SK-N-SH (cell line): ENCODE data around the gene TBL3. TPM values are rescaled to one million over a fixed set of nuclear protein-coding genes. Genes with fewer than 3 reads are reported as not detected.

Experiments used
- CTCF ChIA-PET: fragments of 300-600, 350-600 bp; formaldehyde crosslinking; extraction: SDS; loops from one replicate; lab custom pipeline; 2021; lab: Yijun Ruan, JAX
- POLR2A ChIA-PET: fragments of 350-600 bp; sonication (Branson Sonifier 250); formaldehyde crosslinking; extraction: SDS; loops from one replicate; lab custom pipeline; 2020; ENCODE audit warnings: antibody characterized with exemption, inconsistent platforms; lab: Yijun Ruan, JAX
- DNase-seq: peaks from one replicate; pipeline ENCODE4 v3.0.0; 2012
- H2AFZ ChIP-seq: fragments of 200-600 bp; sonication (generic); 2 replicates; pipeline ENCODE4 v1.8.1; 2016; ENCODE audit warnings: antibody characterized with exemption, mild to moderate bottlenecking, low read depth
- H3F3A ChIP-seq: fragments of 200-600 bp; sonication (generic); replicated peaks from 2 replicates; pipeline ENCODE3; 2016; ENCODE audit warnings: antibody characterized with exemption, mild to moderate bottlenecking; ENCODE audit not compliant: insufficient read depth
- H3K27ac ChIP-seq, 2 experiments: fragments of 200-500 bp in 1 of 2; fragments of 200-600 bp in 1 of 2; sonication (Bioruptor generic) in 1 of 2; sonication (generic), shearing (Covaris generic) in 1 of 2; 2 replicates each; pipeline versions ENCODE4 v1.5.1 to v1.6.1; 2014 to 2016; ENCODE audit warnings: low read depth in 2 of 2, inconsistent platforms in 1 of 2, low read length in 1 of 2, mild to moderate bottlenecking in 1 of 2, mixed read lengths in 1 of 2
- H3K27me3 ChIP-seq: fragments of 200-600 bp; sonication (generic), shearing (Covaris generic); 2 replicates; pipeline ENCODE4 v1.6.1; 2016; ENCODE audit warnings: mixed run types; ENCODE audit not compliant: insufficient read depth
- H3K36me3 ChIP-seq, 2 experiments: fragments of 200-500 bp in 1 of 2; fragments of 200-600 bp in 1 of 2; sonication (Bioruptor generic) in 1 of 2; sonication (generic) in 1 of 2; replicated peaks in 1 of 2; 2 replicates each; pipeline versions ENCODE3 to v1.5.1; 2014 to 2016; ENCODE audit warnings: low read length in 1 of 2, mild to moderate bottlenecking in 1 of 2; ENCODE audit not compliant: insufficient read depth in 2 of 2, control insufficient read depth in 1 of 2
- H3K4me1 ChIP-seq, 2 experiments: fragments of 200-500 bp in 1 of 2; fragments of 200-600 bp in 1 of 2; sonication (Bioruptor generic) in 1 of 2; sonication (generic), shearing (Covaris generic) in 1 of 2; 2 replicates each; pipeline versions ENCODE4 v1.5.1 to v1.6.1; 2014 to 2016; ENCODE audit warnings: low read depth in 1 of 2, low read length in 1 of 2, mixed run types in 1 of 2; ENCODE audit not compliant: insufficient read depth in 2 of 2, control insufficient read depth in 1 of 2
- H3K4me2 ChIP-seq: fragments of 200-600 bp; sonication (generic), shearing (Covaris generic); 2 replicates; pipeline ENCODE4 v1.6.1; 2017; ENCODE audit warnings: mixed run types
- H3K4me3 ChIP-seq, 2 experiments: fragments of 200-500 bp in 1 of 2; fragments of 200-600 bp in 1 of 2; sonication (Bioruptor generic) in 1 of 2; sonication (generic), shearing (Covaris generic) in 1 of 2; 2 replicates each; pipeline versions ENCODE4 v1.5.1 to v1.8.1; 2014 to 2016; ENCODE audit warnings: low read depth in 2 of 2, inconsistent platforms in 1 of 2, low read length in 1 of 2, mild to moderate bottlenecking in 1 of 2, mixed read lengths in 1 of 2, moderate library complexity in 1 of 2
- H3K79me2 ChIP-seq: fragments of 200-600 bp; sonication (generic); 2 replicates; pipeline ENCODE4 v1.8.1; 2017; ENCODE audit warnings: mild to moderate bottlenecking; ENCODE audit not compliant: insufficient read depth
- H3K9ac ChIP-seq: fragments of 200-600 bp; sonication (generic); 2 replicates; pipeline ENCODE4 v1.6.1; 2017; ENCODE audit warnings: mixed run types
- H3K9me2 ChIP-seq: fragments of 200-600 bp; sonication (generic); 2 replicates; pipeline ENCODE4 v1.6.1; 2017; ENCODE audit warnings: mixed run types
- H3K9me3 ChIP-seq: fragments of 200-600 bp; sonication (generic); 2 replicates; pipeline ENCODE4 v1.6.1; 2017; ENCODE audit warnings: mixed run types, mild to moderate bottlenecking, moderate library complexity
- H4K20me1 ChIP-seq: fragments of 200-600 bp; sonication (generic); 2 replicates; pipeline ENCODE4 v1.6.1; 2017; ENCODE audit warnings: mild to moderate bottlenecking, mixed run types; ENCODE audit not compliant: insufficient read depth
- ELF1 ChIP-seq: IDR thresholded peaks from 2 replicates; pipeline ENCODE4 v1.4.0; 2012
- EP300 ChIP-seq, 2 experiments: IDR thresholded peaks; 2 replicates each; pipeline versions ENCODE4 v1.4.0 to v1.6.1; 2012; ENCODE audit warnings: borderline replicate concordance in 1 of 2, low read depth in 1 of 2, low read length in 1 of 2
- EZH2phosphoT487 ChIP-seq: fragments of 200-600 bp; sonication (generic); IDR thresholded peaks from 2 replicates; pipeline ENCODE4 v1.6.1; 2017; ENCODE audit warnings: low read depth, mixed run types, mild to moderate bottlenecking, antibody characterized with exemption, moderate library complexity, borderline replicate concordance
- FOSL2 ChIP-seq: IDR thresholded peaks from 2 replicates; pipeline ENCODE4 v1.4.0; 2012; ENCODE audit warnings: low read depth, mild to moderate bottlenecking, moderate library complexity, borderline replicate concordance
- FOXM1 ChIP-seq: IDR thresholded peaks from 2 replicates; pipeline ENCODE4 v1.4.0; 2012; ENCODE audit warnings: low read depth, mild to moderate bottlenecking
- GABPA ChIP-seq: IDR thresholded peaks from 2 replicates; pipeline ENCODE4 v1.4.0; 2012; ENCODE audit warnings: low read depth, mild to moderate bottlenecking
- IRF3 ChIP-seq: fragments of 150-350 bp; IDR thresholded peaks from 2 replicates; pipeline ENCODE4 v1.6.1; 2016; ENCODE audit warnings: mild to moderate bottlenecking, low read depth, low read length
- JUND ChIP-seq: IDR thresholded peaks from 2 replicates; pipeline ENCODE4 v1.4.0; 2012
- NFIC ChIP-seq: IDR thresholded peaks from 2 replicates; pipeline ENCODE4 v1.4.0; 2012; ENCODE audit warnings: borderline replicate concordance
- REST ChIP-seq: IDR thresholded peaks from 2 replicates; pipeline ENCODE4 v1.6.1; 2012; ENCODE audit warnings: mild to moderate bottlenecking, low read depth, low read length, moderate library complexity
- RXRA ChIP-seq: IDR thresholded peaks from 2 replicates; pipeline ENCODE4 v1.4.0; 2012; ENCODE audit warnings: low read depth, mild to moderate bottlenecking, borderline replicate concordance
- WGBS: methylation state at CpG from one replicate; pipeline ENCODE4 v1.1.6; 2017; ENCODE audit warnings: low lambda C conversion rate; 5-methylcytosine and 5-hydroxymethylcytosine counted together
- polyA plus RNA-seq, 3 experiments: library from polyadenylated mRNA; depleted of rRNA; stranded (reverse); fragments of >200 nt; gene quantifications; 2 replicates each; pipeline ENCODE4 v1.2.3, GENCODE V29; 2012
- TF ChIP-seq, protein P1 (sequence below): fragments of 200-600 bp; sonication (generic); IDR thresholded peaks from 2 replicates; pipeline ENCODE4 v1.6.1; 2017; ENCODE audit warnings: antibody characterized with exemption, mild to moderate bottlenecking, moderate library complexity
- TF ChIP-seq, protein P2 (sequence below): fragments of 150-350 bp; IDR thresholded peaks from 2 replicates; pipeline ENCODE4 v1.6.1; 2017; ENCODE audit warnings: antibody characterized with exemption, low read length, low read depth, borderline replicate concordance

Gene TBL3
- polyA plus RNA-seq, 1 of the 3 experiments (the other 2 are of a cell fraction): 37.1 TPM

DNA sequence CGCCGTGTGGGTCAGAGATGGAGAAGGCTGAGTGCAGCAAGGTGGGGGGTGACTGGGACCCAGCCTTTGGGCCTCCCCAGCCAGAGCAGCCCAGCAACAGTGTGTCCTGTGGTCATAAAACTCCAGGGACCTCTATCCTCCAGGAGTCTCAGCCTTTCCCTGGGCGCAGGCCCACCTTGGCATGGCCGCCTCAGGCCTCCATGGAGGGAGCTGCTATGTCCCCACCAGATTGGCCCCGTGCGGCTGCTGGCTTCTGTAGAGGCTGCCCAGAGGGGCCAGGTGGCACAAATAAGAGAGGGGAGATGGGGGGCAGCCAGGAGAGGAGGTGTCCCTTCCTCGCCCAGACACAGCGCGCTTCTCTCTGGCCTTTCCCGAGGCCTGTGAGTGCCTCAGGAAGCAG is 15.3 kb downstream of the TBL3 start:
- 89% methylated on average over 3 of the region's 10 CpGs for WGBS
- TF ChIP-seq GABPA (no peak), IRF3 (no peak), FOSL2 (no peak), JUND (no peak)
- TF ChIP-seq, all 33 proteins: peak for 0
- no peak overlapping the region for H3K4me3 ChIP-seq
- peaks cover 8 to 34% of the 10 kb centered on the region in 2 experiments; a peak in 2 of 4 replicates for H3K4me1 ChIP-seq
- no peaks in the 10 kb centered on the region for H3K9me2 ChIP-seq
- H3K4me2 ChIP-seq: no peak overlapping the region
- ChIA-PET CTCF (interaction anchor here (0.8 to 12.9 kb wide), 2 partner anchors 17 to 220 kb away, joined by 3 to 108 read pairs; no protein-coding TSS in a partner anchor), POLR2A (interaction anchor here (1.0 to 1.4 kb wide), 2 partner anchors 15 to 22 kb away, joined by 4 to 5 read pairs; partner anchors contain the start of genes RPS2 and TBL3)
- no peak overlapping the region for H3K27ac ChIP-seq
- no peak overlapping the region for H2AFZ ChIP-seq
- H3K36me3 ChIP-seq: peaks cover 5 to 13% of the 10 kb centered on the region in 2 experiments
- H3K9ac ChIP-seq: no peak overlapping the region
- H3F3A ChIP-seq: peaks cover 13% of the 10 kb centered on the region
- peaks cover 19% of the 10 kb centered on the region; the same call in 1 of the 2 replicates for H3K79me2 ChIP-seq
- no peaks in the 10 kb centered on the region for H3K9me3 ChIP-seq
- no peaks in the 10 kb centered on the region for H4K20me1 ChIP-seq
- DNase-seq: no peak
- H3K27me3 ChIP-seq: no peaks in the 10 kb centered on the region

- Histone ChIP-seq H3K27ac (peak within 1 kb of the TSS in 1 of 2 experiments; percentile 58; a peak in 1 of 4 replicates), H3K27me3 (no peaks in the 10 kb centered on the region), H4K20me1 (no peaks in the 10 kb centered on the region), H3K79me2 (peaks cover 19% of the 10 kb centered on the region; the same call in 1 of the 2 replicates), H3K4me2 (peak within 1 kb of the TSS; percentile 85), H3K36me3 (peaks cover 5 to 13% of the 10 kb centered on the region in 2 experiments), H2AFZ (peak within 1 kb of the TSS; percentile 46; the same call in 1 of the 2 replicates), H3K9ac (peak within 1 kb of the TSS; percentile 46; the same call in 1 of the 2 replicates), H3K4me3 (peak within 1 kb of the TSS; percentile 62), H3K9me2 (no peaks in the 10 kb centered on the region), H3K9me3 (no peaks in the 10 kb centered on the region), H3F3A (peaks cover 9% of the 10 kb centered on the region), H3K4me1 (peaks cover 8 to 30% of the 10 kb centered on the region in 2 experiments; a peak in 2 of 4 replicates)
- WGBS: 25% methylated on average over 20 of the region's 67 CpGs
- TF ChIP-seq NFIC: no peak
- TF ChIP-seq, protein P1, sequence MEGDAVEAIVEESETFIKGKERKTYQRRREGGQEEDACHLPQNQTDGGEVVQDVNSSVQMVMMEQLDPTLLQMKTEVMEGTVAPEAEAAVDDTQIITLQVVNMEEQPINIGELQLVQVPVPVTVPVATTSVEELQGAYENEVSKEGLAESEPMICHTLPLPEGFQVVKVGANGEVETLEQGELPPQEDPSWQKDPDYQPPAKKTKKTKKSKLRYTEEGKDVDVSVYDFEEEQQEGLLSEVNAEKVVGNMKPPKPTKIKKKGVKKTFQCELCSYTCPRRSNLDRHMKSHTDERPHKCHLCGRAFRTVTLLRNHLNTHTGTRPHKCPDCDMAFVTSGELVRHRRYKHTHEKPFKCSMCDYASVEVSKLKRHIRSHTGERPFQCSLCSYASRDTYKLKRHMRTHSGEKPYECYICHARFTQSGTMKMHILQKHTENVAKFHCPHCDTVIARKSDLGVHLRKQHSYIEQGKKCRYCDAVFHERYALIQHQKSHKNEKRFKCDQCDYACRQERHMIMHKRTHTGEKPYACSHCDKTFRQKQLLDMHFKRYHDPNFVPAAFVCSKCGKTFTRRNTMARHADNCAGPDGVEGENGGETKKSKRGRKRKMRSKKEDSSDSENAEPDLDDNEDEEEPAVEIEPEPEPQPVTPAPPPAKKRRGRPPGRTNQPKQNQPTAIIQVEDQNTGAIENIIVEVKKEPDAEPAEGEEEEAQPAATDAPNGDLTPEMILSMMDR: no peak
- no peak for TF ChIP-seq FOXM1
- TF ChIP-seq RXRA: no peak
- TF ChIP-seq ELF1: no peak
- no peak for TF ChIP-seq REST
- no peak for TF ChIP-seq EZH2phosphoT487
- TF ChIP-seq, protein P2, sequence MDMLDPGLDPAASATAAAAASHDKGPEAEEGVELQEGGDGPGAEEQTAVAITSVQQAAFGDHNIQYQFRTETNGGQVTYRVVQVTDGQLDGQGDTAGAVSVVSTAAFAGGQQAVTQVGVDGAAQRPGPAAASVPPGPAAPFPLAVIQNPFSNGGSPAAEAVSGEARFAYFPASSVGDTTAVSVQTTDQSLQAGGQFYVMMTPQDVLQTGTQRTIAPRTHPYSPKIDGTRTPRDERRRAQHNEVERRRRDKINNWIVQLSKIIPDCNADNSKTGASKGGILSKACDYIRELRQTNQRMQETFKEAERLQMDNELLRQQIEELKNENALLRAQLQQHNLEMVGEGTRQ: no peak
- no peak for TF ChIP-seq JUND
- TF ChIP-seq EP300 (IDR thresholded peaks at IDR 0.05; ENCODE audit: borderline replicate concordance in 1 of 2, low read depth in 1 of 2, low read length in 1 of 2): no peak
- POLR2A ChIA-PET: interaction anchor here (2.3 kb wide), 1 partner anchor 25 kb away, joined by 8 read pairs; the partner anchor contains the start of gene RPS2
- CTCF ChIA-PET: interaction anchor here (1.0 to 12.9 kb wide), 5 partner anchors 9 to 151 kb away, joined by 3 to 108 read pairs (median 4); no protein-coding TSS in a partner anchor
- peak; percentile 86 for DNase-seq
Observed at GRCh38 chr16:1989209-1990100, 17.6 kb downstream of the TBL3 start, which contains the start of gene SYNGR3. Gene SYNGR3 (plus strand): TSS chr16:1989970. CDS start chr16:1990103, 133 bp downstream.
